Colonic mucosa (tissue), 4 donors: ENCODE results near the gene FALEC. TPM values are rescaled to one million over a fixed set of nuclear protein-coding genes. Genes with fewer than 3 reads are reported as not detected.
A peak's percentile ranks its signal among the peaks of the same experiment; 100 is the strongest.

Experiments used
- DNase-seq: peaks from one replicate; pipeline ENCODE4 v3.0.0-alpha.2; 2020
- H3K27ac ChIP-seq: fragments of 200-600 bp; one replicate; pipeline ENCODE4 v1.8.0; 2021
- H3K27me3 ChIP-seq: fragments of 200-600 bp; one replicate; pipeline ENCODE4 v1.8.0; 2021
- H3K36me3 ChIP-seq: fragments of 200-600 bp; one replicate; pipeline ENCODE4 v1.8.0; 2021
- H3K4me1 ChIP-seq: fragments of 200-600 bp; one replicate; pipeline ENCODE4 v1.8.0; 2021; ENCODE audit warnings: mild to moderate bottlenecking
- H3K4me3 ChIP-seq: fragments of 200-600 bp; one replicate; pipeline ENCODE4 v1.8.0; 2021
- H3K9ac ChIP-seq, 2 donors: one replicate each; pipeline ENCODE4 v1.7.0; 2013; ENCODE audit warnings: control low read depth in 2 of 2, low read depth in 2 of 2, low read length in 2 of 2
- H3K9me3 ChIP-seq: fragments of 200-600 bp; one replicate; pipeline ENCODE4 v1.8.0; 2021
- intact Hi-C: fragments of 100-400 bp; cut with DNase I; formaldehyde crosslinking; loops from one replicate; pipeline ENCODE4 v1.14.1; 2022
- total RNA-seq, 2 donors: library from RNA; stranded (reverse); fragmentation: NEBNext Ultra II Directional in 1 of 2; extraction: Animal tissue kit (Norgen Biotek cat#: 25700) in 1 of 2; gene quantifications; one replicate each; pipeline ENCODE4 v1.2.1, GENCODE V29; 2021
- TF ChIP-seq, protein P1 (sequence below): fragments of 200-600 bp; IDR thresholded peaks from one replicate; pipeline ENCODE4 v1.8.0; 2022; ENCODE audit warnings: antibody characterized with exemption, mild to moderate bottlenecking
- donor health status: healthy.
- donor health status: DM: no; HTN: no; CAD: no.
- donor health status: DM: no; HTN: no; CAD: no.

FALEC gene
- total RNA-seq, 2 donors from 2014 or later: not detected

- no peaks in the 10 kb centered on the region for H3K4me1 ChIP-seq
- H3K27me3 ChIP-seq: no peaks in the 10 kb centered on the region
- DNase-seq: peak; percentile 70
- H3K9ac ChIP-seq: peak overlapping the region in 1 of 2 donors; percentile 49
- no peak overlapping the region for H3K4me3 ChIP-seq
- no peaks in the 10 kb centered on the region for H3K9me3 ChIP-seq
- intact Hi-C loops: loop anchor here (10.0 kb wide), 1 partner anchor 262 kb away; no protein-coding TSS in a partner anchor
- TF ChIP-seq, protein P1, sequence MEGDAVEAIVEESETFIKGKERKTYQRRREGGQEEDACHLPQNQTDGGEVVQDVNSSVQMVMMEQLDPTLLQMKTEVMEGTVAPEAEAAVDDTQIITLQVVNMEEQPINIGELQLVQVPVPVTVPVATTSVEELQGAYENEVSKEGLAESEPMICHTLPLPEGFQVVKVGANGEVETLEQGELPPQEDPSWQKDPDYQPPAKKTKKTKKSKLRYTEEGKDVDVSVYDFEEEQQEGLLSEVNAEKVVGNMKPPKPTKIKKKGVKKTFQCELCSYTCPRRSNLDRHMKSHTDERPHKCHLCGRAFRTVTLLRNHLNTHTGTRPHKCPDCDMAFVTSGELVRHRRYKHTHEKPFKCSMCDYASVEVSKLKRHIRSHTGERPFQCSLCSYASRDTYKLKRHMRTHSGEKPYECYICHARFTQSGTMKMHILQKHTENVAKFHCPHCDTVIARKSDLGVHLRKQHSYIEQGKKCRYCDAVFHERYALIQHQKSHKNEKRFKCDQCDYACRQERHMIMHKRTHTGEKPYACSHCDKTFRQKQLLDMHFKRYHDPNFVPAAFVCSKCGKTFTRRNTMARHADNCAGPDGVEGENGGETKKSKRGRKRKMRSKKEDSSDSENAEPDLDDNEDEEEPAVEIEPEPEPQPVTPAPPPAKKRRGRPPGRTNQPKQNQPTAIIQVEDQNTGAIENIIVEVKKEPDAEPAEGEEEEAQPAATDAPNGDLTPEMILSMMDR: no peak
- H3K27ac ChIP-seq: peak overlapping the region; percentile 73
- H3K36me3 ChIP-seq: no peaks in the 10 kb centered on the region
Measured at GRCh38 chr1:150552128-150552910, 36.8 kb downstream of the FALEC start.

- H3K9ac ChIP-seq: peak overlapping the region in 1 of 2 donors; percentile 49
- H3K4me1 ChIP-seq: no peaks in the 10 kb centered on the region
- H3K9me3 ChIP-seq: no peaks in the 10 kb centered on the region
- H3K36me3 ChIP-seq: no peaks in the 10 kb centered on the region
- TF ChIP-seq, protein P1: no peak
- H3K4me3 ChIP-seq: no peak overlapping the region
- DNase-seq: no peak
- H3K27ac ChIP-seq: peak overlapping the region; percentile 32
- H3K27me3 ChIP-seq: no peaks in the 10 kb centered on the region
- intact Hi-C loops: loop anchor here (10.0 kb wide), 1 partner anchor 262 kb away; no protein-coding TSS in a partner anchor
Measured at GRCh38 chr1:150552911-150553289, 37.3 kb downstream of the FALEC start.

- H3K4me1 ChIP-seq: no peaks in the 10 kb centered on the region
- no peaks in the 10 kb centered on the region for H3K36me3 ChIP-seq
- H3K9ac ChIP-seq: peak overlapping the region in 1 of 2 donors; percentile 27
- H3K27me3 ChIP-seq: no peaks in the 10 kb centered on the region
- no peak overlapping the region for H3K27ac ChIP-seq
- no peaks in the 10 kb centered on the region for H3K9me3 ChIP-seq
- intact Hi-C loops: loop anchor here (10.0 kb wide), 1 partner anchor 261 kb away; no protein-coding TSS in a partner anchor
- no peak overlapping the region for H3K4me3 ChIP-seq
- no peak for DNase-seq
- TF ChIP-seq, protein P1: no peak
Measured at GRCh38 chr1:150553392-150554085, 38.0 kb downstream of the FALEC start.

DNA sequence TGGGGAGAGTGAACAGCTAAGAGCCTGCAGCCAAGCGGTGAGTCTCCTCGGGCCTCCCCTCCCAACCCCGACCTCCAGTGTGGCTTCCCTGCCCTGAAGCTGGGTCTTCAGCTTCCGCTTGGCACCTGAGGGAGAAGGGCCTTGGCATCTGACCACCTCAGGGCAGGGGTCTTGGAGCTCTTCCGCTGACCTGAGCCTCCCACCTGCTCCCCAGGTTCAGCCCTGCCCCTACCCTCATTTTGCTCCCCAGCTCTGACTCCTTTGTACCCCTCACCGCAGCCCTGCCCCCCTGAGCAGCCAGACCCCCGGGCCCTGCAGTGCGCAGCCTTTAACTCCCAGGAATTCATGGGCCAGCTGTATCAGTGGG, 38.5 kb downstream of the FALEC start:
- TF ChIP-seq, protein P1: no peak

DNA sequence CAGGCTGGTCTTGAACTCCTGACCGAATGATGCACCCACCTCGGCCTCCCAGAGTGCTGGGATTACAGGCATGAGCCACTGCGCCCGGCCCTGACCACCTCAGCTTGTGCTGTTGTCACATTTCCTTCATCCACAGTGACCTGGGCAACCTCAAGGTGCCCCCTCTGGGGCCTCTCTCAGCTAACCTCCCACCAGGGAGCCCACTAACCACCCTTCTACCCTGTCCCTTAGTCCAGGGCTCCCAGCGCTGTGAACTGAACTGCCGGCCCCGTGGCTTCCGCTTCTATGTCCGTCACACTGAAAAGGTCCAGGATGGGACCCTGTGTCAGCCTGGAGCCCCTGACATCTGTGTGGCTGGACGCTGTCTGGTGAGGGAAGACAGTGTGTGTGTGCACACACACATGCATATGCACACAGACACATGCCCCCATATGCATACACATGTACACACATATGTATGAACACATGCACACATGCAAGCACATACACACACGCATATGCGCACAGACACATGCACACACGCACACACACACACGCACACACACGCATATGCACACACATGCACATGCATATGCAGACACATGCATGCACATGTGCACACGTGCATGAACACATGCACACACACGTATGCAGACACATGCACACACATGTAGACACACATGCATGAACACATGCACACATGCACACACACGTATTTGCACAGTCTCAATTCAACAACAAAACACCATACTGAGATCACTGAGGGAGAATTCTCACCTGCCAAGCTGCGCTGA, 39.8 kb downstream of the FALEC start:
- H3K9me3 ChIP-seq: no peaks in the 10 kb centered on the region
- H3K4me1 ChIP-seq: peaks cover 8% of the 10 kb centered on the region
- DNase-seq: no peak
- no peaks in the 10 kb centered on the region for H3K36me3 ChIP-seq
- TF ChIP-seq, protein P1: no peak
- H3K27ac ChIP-seq: no peak overlapping the region
- no peak overlapping the region for H3K4me3 ChIP-seq
- H3K27me3 ChIP-seq: no peaks in the 10 kb centered on the region
- intact Hi-C loops: loop anchor here (10.0 kb wide), 1 partner anchor 259 kb away; no protein-coding TSS in a partner anchor
- H3K9ac ChIP-seq: no peak overlapping the region

More for the DNA sequence above, 38.5 kb downstream of the FALEC start:
- H3K9me3 ChIP-seq: no peaks in the 10 kb centered on the region
- H3K27me3 ChIP-seq: no peaks in the 10 kb centered on the region
- H3K4me1 ChIP-seq: no peaks in the 10 kb centered on the region
- H3K36me3 ChIP-seq: no peaks in the 10 kb centered on the region
- no peak overlapping the region for H3K27ac ChIP-seq
- intact Hi-C loops: loop anchor here (10.0 kb wide), 1 partner anchor 261 kb away; no protein-coding TSS in a partner anchor
- H3K9ac ChIP-seq: peak overlapping the region in 1 of 2 donors; percentile 26
- DNase-seq: no peak
- no peak overlapping the region for H3K4me3 ChIP-seq
